GM12801 (cell line): ENCODE results near the gene SZRD1.

Experiments used
- TF ChIP-seq, protein P1 (sequence below): IDR thresholded peaks from one replicate; pipeline ENCODE4 v1.5.1; 2011; ENCODE audit warnings: control low read depth; ENCODE audit not compliant: insufficient read length; ENCODE audit errors: extremely low read depth

SZRD1 gene

DNA sequence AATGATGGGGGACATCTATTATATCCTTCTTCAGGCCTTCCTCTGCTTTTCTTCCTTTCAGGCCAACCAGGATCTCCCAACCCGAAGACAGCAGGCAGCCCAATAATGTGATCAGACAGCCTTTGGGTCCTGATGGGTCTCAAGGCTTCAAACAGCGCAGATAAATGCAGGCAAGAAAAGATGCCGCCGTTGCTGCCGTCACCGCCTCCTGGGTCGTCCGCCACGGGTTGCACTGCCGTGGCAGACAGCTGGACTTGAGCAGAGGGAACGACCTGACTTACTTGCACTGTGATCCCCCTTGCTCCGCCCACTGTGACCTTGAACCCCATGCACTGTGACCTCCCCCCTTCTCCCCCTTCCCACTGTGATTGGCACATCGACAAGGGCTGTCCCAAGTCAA is 27.9 kb downstream of the SZRD1 start:
- TF ChIP-seq, protein P1, sequence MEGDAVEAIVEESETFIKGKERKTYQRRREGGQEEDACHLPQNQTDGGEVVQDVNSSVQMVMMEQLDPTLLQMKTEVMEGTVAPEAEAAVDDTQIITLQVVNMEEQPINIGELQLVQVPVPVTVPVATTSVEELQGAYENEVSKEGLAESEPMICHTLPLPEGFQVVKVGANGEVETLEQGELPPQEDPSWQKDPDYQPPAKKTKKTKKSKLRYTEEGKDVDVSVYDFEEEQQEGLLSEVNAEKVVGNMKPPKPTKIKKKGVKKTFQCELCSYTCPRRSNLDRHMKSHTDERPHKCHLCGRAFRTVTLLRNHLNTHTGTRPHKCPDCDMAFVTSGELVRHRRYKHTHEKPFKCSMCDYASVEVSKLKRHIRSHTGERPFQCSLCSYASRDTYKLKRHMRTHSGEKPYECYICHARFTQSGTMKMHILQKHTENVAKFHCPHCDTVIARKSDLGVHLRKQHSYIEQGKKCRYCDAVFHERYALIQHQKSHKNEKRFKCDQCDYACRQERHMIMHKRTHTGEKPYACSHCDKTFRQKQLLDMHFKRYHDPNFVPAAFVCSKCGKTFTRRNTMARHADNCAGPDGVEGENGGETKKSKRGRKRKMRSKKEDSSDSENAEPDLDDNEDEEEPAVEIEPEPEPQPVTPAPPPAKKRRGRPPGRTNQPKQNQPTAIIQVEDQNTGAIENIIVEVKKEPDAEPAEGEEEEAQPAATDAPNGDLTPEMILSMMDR, result no peak

DNA sequence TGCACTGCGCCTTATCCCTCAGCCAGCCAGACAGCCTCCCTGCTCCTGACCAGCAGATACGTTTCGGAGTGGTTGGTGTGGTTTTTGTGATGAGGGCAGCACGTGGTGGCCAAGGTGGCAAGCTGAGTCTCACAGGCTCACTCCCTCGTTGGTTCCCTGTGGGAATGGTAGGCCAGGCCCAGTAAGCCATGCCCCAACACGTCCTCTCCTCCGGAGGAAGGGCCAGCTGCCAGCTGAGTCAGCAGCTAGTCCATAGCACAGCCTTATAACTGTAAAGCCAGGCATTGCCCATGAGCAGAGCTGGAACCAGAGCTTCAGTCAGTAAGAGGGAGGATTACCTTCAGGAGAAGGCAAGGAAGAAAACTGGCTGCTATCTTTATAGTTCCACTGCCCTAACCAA is 29.5 kb downstream of the SZRD1 start:
- TF ChIP-seq, protein P1, result no peak

DNA sequence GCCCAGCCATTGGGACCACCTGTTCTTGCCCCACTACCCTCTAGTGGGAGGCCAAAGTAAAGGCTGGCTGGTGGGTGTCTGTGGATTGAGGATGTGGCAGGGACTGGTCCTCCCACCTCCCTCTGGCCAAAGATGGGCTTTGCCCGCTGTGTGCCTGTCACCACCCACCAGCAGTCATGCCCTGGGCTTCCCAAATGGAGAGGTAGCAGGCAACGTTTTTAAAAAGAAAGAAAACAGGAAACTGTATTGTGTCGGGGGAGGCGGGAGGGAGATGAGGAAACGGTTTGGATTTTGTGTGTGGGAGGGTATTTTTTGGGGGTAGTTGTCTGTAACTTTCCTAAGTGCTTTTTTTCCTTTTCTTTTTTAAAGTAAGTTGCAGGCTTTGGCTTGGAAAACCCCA is 30.1 kb downstream of the SZRD1 start:
- TF ChIP-seq, protein P1, result no peak

DNA sequence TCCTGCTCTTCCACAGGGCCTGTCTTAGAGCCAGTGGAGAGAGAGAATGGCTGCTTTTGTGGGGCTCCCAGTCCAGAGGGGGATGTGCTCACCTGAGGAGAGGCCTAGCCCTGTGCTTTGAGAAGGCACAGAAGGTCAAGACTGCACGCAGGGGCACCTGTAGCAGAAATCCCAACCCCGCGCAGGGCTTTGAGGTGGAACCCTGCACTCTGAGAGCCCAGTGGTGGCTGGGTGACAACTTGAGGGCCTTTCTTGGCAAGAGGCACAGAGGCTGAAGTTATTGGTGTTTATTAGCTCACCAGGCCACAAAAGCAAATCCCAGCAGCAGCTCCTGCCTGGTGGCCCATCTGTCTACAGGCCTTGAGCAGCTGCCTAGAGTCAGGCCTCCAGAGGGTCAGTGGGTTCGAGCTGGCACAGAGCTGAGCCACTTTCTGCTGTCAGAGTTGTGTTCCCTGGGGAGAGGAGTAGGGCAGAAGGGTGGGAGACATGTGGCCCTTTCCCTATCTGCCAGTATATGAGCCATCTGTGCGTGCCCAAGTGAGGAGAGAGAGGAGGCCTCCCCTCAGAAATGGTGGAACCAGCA is 31.4 kb downstream of the SZRD1 start:
- TF ChIP-seq, protein P1, result no peak

DNA sequence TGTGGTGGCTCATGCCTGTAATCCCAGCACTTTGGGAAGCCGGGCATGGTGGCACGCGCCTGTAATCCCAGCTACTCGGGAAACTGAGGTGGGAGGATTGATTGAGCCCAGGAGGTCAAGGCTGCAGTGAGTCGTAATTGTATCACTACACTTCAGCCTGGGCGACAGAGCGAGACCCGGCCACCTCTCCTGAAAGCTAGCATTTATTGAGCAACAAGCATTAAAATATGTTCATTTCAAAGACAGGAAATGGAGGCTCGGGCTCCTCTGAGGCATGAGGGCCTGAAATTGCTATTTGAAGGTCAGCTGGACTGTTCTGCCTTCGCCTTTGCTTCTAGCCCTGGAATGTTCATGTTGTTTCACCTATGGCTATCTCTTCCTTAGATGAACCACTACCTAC is 35.7 kb downstream of the SZRD1 start:
- TF ChIP-seq, protein P1, result no peak

DNA sequence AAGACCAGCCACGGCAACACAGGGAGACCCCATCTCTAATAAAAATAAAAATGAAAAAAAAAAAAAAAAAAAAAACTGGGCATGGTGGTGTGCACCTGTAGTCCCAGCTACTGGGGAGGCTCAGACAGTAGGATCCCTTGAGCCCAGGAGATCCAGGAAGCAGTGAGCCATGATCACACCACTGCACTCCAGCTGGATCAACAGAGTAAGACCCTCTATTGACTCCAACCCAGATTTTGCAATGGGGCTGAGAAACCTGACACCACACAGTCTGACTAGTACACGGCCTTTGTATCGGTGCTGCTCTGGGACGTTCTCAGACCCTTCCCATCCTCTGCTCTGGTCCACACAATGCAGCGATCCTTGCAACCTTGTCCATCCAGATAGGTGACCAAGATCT is 38.4 kb downstream of the SZRD1 start:
- TF ChIP-seq, protein P1, result no peak

DNA sequence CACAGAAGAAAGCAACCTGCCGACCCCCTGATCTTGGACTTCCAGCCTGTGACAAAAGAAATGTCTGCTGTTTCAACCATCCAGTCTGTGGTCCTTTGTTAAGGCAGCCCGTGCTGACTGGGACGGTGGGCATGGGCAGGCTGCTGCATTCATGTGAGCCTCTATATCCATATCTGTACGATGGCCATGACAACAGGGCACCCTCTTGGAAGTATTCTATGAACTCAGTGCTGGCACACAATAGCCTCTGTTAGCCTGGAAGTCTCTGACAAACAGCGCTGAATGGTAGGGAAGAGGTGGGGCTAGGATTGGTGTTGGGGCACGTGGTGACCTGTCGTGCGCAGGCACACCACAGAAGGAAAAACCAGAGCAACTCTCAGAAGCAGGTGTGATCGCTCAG is 39.8 kb downstream of the SZRD1 start:
- TF ChIP-seq, protein P1, result no peak
